ENCODE measurements around the gene RBPJ.

DNA sequence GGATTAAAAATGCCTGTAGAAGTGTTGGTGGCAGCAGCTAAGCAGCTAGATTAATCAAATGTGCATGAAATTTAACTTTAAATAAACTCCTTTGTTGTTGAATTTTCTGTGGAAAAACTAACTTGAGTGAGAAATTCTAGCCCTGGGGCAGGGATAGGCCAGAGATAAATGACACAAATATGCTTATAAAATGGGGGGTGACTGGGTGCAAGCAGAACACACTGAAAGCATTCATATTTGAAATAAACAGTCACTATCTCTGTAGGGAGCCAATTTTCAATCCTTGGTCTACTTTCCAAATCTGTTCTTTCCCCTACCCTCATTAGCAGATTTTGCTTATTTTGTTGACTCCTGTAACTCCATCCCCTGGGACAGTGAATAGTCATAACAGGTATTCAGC is 47.9 kb downstream of the RBPJ start:
- no peak for TF ChIP-seq POLR2A (IDR thresholded peaks at IDR 0.05)
- TF ChIP-seq, protein P1, sequence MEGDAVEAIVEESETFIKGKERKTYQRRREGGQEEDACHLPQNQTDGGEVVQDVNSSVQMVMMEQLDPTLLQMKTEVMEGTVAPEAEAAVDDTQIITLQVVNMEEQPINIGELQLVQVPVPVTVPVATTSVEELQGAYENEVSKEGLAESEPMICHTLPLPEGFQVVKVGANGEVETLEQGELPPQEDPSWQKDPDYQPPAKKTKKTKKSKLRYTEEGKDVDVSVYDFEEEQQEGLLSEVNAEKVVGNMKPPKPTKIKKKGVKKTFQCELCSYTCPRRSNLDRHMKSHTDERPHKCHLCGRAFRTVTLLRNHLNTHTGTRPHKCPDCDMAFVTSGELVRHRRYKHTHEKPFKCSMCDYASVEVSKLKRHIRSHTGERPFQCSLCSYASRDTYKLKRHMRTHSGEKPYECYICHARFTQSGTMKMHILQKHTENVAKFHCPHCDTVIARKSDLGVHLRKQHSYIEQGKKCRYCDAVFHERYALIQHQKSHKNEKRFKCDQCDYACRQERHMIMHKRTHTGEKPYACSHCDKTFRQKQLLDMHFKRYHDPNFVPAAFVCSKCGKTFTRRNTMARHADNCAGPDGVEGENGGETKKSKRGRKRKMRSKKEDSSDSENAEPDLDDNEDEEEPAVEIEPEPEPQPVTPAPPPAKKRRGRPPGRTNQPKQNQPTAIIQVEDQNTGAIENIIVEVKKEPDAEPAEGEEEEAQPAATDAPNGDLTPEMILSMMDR (IDR thresholded peaks at IDR 0.05), result no peak
